Neuronal stem cell (in vitro differentiated cells): Measurements from ENCODE around the gene PTRH2.

Source experiments
- DNase-seq: peaks from one replicate; pipeline ENCODE4 v3.0.0-alpha.2; 2013; ENCODE audit warnings: low spot score
- H2AFZ ChIP-seq: one replicate; pipeline ENCODE4 v1.6.1; 2013; ENCODE audit warnings: mild to moderate bottlenecking, low read length, inconsistent platforms
- H2AK5ac ChIP-seq: 2 replicates; pipeline ENCODE4 v1.6.1; 2013; ENCODE audit warnings: low read depth, mild to moderate bottlenecking, inconsistent platforms, low read length, moderate library complexity, mixed read lengths
- H2BK120ac ChIP-seq: 2 replicates; pipeline ENCODE4 v1.6.1; 2013; ENCODE audit warnings: low read depth, mild to moderate bottlenecking, inconsistent platforms, low read length, moderate library complexity, mixed read lengths
- H2BK12ac ChIP-seq: one replicate; pipeline ENCODE4 v1.6.1; 2013; ENCODE audit warnings: low read length, inconsistent platforms
- H2BK15ac ChIP-seq: 2 replicates; pipeline ENCODE4 v1.6.1; 2013; ENCODE audit warnings: mild to moderate bottlenecking, low read length, inconsistent platforms, mixed read lengths
- H2BK5ac ChIP-seq: one replicate; pipeline ENCODE4 v1.6.1; 2013; ENCODE audit warnings: inconsistent platforms, mild to moderate bottlenecking, low read length, moderate library complexity
- H3K14ac ChIP-seq: one replicate; pipeline ENCODE4 v1.6.1; 2013; ENCODE audit warnings: low read length, inconsistent platforms
- H3K18ac ChIP-seq: 2 replicates; pipeline ENCODE4 v1.6.1; 2013; ENCODE audit warnings: low read length, inconsistent platforms
- H3K23ac ChIP-seq: 2 replicates; pipeline ENCODE4 v1.6.1; 2013; ENCODE audit warnings: low read depth, mild to moderate bottlenecking, mixed read lengths, low read length, inconsistent platforms; ENCODE audit not compliant: poor library complexity
- H3K27ac ChIP-seq: replicated peaks from 3 replicates; pipeline ENCODE4 v1.5.1; 2013; ENCODE audit warnings: low read length, inconsistent platforms
- H3K27me3 ChIP-seq, 3 experiments: 2 replicates each; pipeline ENCODE4 v1.6.1; 2013; ENCODE audit warnings: low read length in 3 of 3, mild to moderate bottlenecking in 2 of 3, inconsistent platforms in 1 of 3, low read depth in 1 of 3, mixed read lengths in 1 of 3, moderate library complexity in 1 of 3; ENCODE audit not compliant: control insufficient read depth in 3 of 3, insufficient read depth in 3 of 3
- H3K36me3 ChIP-seq, 2 donors: replicated peaks in 1 of 2; 2 replicates each; pipeline ENCODE4 v1.6.1; 2013; ENCODE audit warnings: low read length in 2 of 2; ENCODE audit not compliant: control insufficient read depth in 2 of 2, insufficient read depth in 2 of 2
- H3K4ac ChIP-seq: 2 replicates; pipeline ENCODE4 v1.6.1; 2013; ENCODE audit warnings: inconsistent platforms, mild to moderate bottlenecking, low read length, moderate library complexity
- H3K4me1 ChIP-seq, 2 donors: 1 replicate in 1 of 2; 2 replicates in 1 of 2; pipeline ENCODE4 v1.6.1; 2013; ENCODE audit warnings: low read length in 2 of 2, low read depth in 1 of 2; ENCODE audit not compliant: control insufficient read depth in 2 of 2, insufficient read depth in 1 of 2
- H3K4me2 ChIP-seq: one replicate; pipeline ENCODE4 v1.6.1; 2013; ENCODE audit warnings: mild to moderate bottlenecking, low read length, inconsistent platforms; ENCODE audit not compliant: insufficient read depth, poor library complexity, severe bottlenecking
- H3K4me3 ChIP-seq, 2 donors: 2 replicates each; pipeline ENCODE4 v1.5.1; 2013; ENCODE audit warnings: low read length in 2 of 2, mild to moderate bottlenecking in 2 of 2, inconsistent platforms in 1 of 2, moderate library complexity in 1 of 2
- H3K79me1 ChIP-seq: one replicate; pipeline ENCODE4 v1.6.1; 2013; ENCODE audit warnings: low read depth, mild to moderate bottlenecking, inconsistent platforms, low read length, moderate library complexity
- H3K9ac ChIP-seq: one replicate; pipeline ENCODE4 v1.6.1; 2013; ENCODE audit warnings: mild to moderate bottlenecking, low read depth, low read length, inconsistent platforms; ENCODE audit not compliant: poor library complexity
- H3K9me3 ChIP-seq, 2 donors: replicated peaks in 1 of 2; 2 replicates each; pipeline versions ENCODE3 to v1.6.1; 2013; ENCODE audit warnings: low read length in 2 of 2, mild to moderate bottlenecking in 2 of 2, inconsistent platforms in 1 of 2, low read depth in 1 of 2, mixed read lengths in 1 of 2, moderate library complexity in 1 of 2; ENCODE audit not compliant: control insufficient read depth in 2 of 2, insufficient read depth in 1 of 2
- H4K8ac ChIP-seq: one replicate; pipeline ENCODE4 v1.6.1; 2013; ENCODE audit warnings: low read depth, mild to moderate bottlenecking, inconsistent platforms, low read length, moderate library complexity
- H4K91ac ChIP-seq: one replicate; pipeline ENCODE4 v1.6.1; 2013; ENCODE audit warnings: low read length, low read depth, mild to moderate bottlenecking, inconsistent platforms; ENCODE audit not compliant: poor library complexity
- WGBS, 2 donors: extraction: QIAGEN DNeasy Blood & Tissue Kit; methylation state at CpG; one replicate each; pipeline ENCODE4 v1.1.7; 2013; ENCODE audit warnings: missing lambda C conversion rate in 2 of 2, mixed read lengths in 1 of 2; ENCODE audit not compliant: insufficient read length in 2 of 2, insufficient replicate concordance in 1 of 2; ENCODE audit errors: extremely low coverage in 2 of 2; 5-methylcytosine and 5-hydroxymethylcytosine counted together

The PTRH2 gene

DNA sequence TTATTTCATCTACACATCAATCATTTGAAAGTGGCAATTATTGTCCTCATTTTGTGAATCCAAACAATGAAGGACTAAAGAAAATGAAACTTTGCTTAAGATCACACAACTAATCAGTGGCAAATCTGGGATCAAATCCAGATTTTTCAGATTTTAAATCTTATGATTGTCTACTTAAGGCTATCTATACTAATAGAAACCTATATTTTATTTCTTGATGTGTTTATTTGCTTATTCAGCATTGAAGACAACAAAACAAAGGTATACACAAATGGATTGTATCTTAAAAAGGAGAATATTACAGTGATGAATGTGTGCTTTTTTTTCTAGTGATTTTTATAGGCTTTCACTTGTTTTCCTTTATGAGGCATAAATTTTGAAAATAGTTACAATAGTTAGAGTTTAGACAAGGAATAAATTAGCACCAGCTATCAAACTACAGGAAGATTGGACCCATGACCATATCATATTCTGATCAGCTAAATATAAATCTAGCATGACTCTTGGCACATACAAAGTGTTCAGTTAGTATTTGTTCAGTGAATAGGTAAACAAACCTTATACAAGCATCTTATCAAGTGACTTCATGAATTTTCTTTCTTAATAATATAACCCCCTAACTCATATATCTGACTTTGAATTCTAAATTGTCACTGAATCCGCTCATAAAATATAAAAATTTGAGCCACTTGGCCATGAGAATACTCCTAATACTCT lies 20.7 kb upstream of the PTRH2 start:
- H3K9ac ChIP-seq, result no peak overlapping the region
- no peak overlapping the region for H2BK12ac ChIP-seq
- H3K27ac ChIP-seq, result no peak overlapping the region
- DNase-seq, result no peak
- H2BK120ac ChIP-seq, result no peak overlapping the region
- no CpG with 5 or more reads among the region's 1 CpG for WGBS, 2 donors
- no peak overlapping the region for H2AK5ac ChIP-seq
- H3K4ac ChIP-seq, result no peak overlapping the region
- no peak overlapping the region for H3K18ac ChIP-seq
- no peaks in the 10 kb centered on the region for H3K4me1 ChIP-seq
- H4K8ac ChIP-seq, result no peak overlapping the region
- H3K36me3 ChIP-seq, result peaks cover 0 to 2% of the 10 kb centered on the region in 2 donors
- H3K4me3 ChIP-seq, result no peak overlapping the region
- H3K27me3 ChIP-seq, result no peaks in the 10 kb centered on the region
- H2BK15ac ChIP-seq, result no peak overlapping the region
- H3K9me3 ChIP-seq, result no peaks in the 10 kb centered on the region
- H2BK5ac ChIP-seq, result no peak overlapping the region
- no peak overlapping the region for H4K91ac ChIP-seq
- H2AFZ ChIP-seq, result no peak overlapping the region
- no peak overlapping the region for H3K4me2 ChIP-seq
- H3K79me1 ChIP-seq, result no peaks in the 10 kb centered on the region
- H3K23ac ChIP-seq, result no peak overlapping the region
- no peak overlapping the region for H3K14ac ChIP-seq

DNA sequence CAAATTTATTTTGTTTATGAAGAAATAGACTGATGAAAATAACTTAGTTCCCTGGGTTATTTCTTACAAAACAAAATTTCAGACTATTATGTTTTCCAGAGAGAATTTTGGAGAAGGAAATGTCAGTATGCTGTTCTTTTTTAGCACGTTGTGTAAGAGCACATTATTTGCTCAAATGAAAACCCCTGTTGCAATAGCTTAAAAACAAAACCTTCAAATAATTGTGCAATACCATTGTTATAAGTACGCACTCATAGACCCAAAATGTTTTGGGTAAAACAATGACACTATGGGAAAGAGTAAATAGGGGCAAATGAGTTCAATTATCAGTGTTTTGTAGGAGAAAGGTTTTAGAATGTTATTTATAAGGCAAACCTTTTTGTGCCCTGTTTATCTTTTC lies 18.5 kb upstream of the PTRH2 start:
- no CpG with 5 or more reads among the region's 2 CpGs for WGBS, 2 donors
- Histone ChIP-seq H3K14ac (no peak overlapping the region), H2BK120ac (no peak overlapping the region), H2AFZ (no peak overlapping the region), H2BK5ac (no peak overlapping the region), H3K79me1 (no peaks in the 10 kb centered on the region), H3K9me3 (no peaks in the 10 kb centered on the region), H3K4ac (no peak overlapping the region), H2AK5ac (no peak overlapping the region), H3K23ac (no peak overlapping the region), H3K36me3 (no peaks in the 10 kb centered on the region), H3K9ac (no peak overlapping the region), H2BK15ac (no peak overlapping the region), H4K8ac (no peak overlapping the region), H3K27me3 (no peaks in the 10 kb centered on the region), H3K4me3 (no peak overlapping the region), H3K4me2 (no peak overlapping the region), H2BK12ac (no peak overlapping the region), H3K27ac (no peak overlapping the region), H4K91ac (no peak overlapping the region), H3K4me1 (no peaks in the 10 kb centered on the region), H3K18ac (no peak overlapping the region)
- DNase-seq, result no peak

DNA sequence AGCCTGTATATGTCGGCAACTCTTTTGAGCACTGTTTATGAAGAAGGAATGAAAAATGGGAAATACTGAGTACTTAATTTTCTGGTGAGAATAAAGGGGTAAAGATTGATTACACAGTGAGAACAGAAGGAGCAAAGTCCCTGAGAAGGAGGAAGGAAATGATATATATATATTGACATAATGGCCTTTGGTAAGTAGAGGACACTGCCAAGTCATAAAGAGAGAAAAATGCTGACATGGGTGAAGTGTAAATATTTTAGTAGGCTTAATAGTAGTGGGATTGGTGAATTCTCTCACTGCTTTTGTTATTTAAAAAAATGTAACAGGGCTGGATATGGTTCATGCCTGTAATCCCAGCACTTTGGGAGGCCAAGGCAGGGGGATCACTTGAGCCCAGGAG lies 16.4 kb upstream of the PTRH2 start:
- no peak overlapping the region for H2AFZ ChIP-seq
- H2BK120ac ChIP-seq, result no peak overlapping the region
- H3K18ac ChIP-seq, result no peak overlapping the region
- H3K9ac ChIP-seq, result no peak overlapping the region
- no peak overlapping the region for H3K23ac ChIP-seq
- H4K8ac ChIP-seq, result no peak overlapping the region
- DNase-seq, result no peak
- no peak overlapping the region for H4K91ac ChIP-seq
- WGBS, 2 donors, result no CpG with 5 or more reads among the region's 1 CpG
- H2AK5ac ChIP-seq, result no peak overlapping the region
- no peaks in the 10 kb centered on the region for H3K9me3 ChIP-seq
- H3K4me3 ChIP-seq, result no peak overlapping the region
- no peaks in the 10 kb centered on the region for H3K36me3 ChIP-seq
- H3K27me3 ChIP-seq, result no peaks in the 10 kb centered on the region
- H2BK15ac ChIP-seq, result no peak overlapping the region
- H3K4me1 ChIP-seq, result no peaks in the 10 kb centered on the region
- no peak overlapping the region for H3K14ac ChIP-seq
- H3K79me1 ChIP-seq, result no peaks in the 10 kb centered on the region
- no peak overlapping the region for H2BK12ac ChIP-seq
- H3K4me2 ChIP-seq, result no peak overlapping the region
- H2BK5ac ChIP-seq, result no peak overlapping the region
- H3K4ac ChIP-seq, result no peak overlapping the region
- no peak overlapping the region for H3K27ac ChIP-seq

DNA sequence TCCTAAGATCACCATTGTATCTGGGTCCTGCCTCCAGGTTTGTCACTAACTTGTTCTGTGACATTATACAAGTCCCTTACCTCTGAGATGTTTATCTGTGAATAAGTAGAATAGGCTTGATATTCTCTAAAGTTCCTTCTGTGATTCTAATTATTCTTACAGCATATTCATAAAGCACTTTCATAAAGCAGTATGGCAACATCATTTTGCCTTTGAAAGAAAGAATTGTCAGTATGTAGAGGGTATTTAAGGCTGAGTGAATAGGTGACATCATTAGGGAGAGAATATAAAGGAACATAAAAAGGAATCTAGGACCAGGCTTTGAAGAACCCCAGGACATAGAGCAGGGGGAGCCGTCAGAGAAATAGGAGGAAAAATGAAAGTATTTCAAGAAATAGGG lies 15.8 kb upstream of the PTRH2 start:
- H2BK12ac ChIP-seq, result no peak overlapping the region
- no peak overlapping the region for H2BK120ac ChIP-seq
- H2BK5ac ChIP-seq, result no peak overlapping the region
- H2AK5ac ChIP-seq, result no peak overlapping the region
- no peak overlapping the region for H3K18ac ChIP-seq
- no peak for DNase-seq
- H3K4me2 ChIP-seq, result no peak overlapping the region
- WGBS, 2 donors, result no CpG with 5 or more reads among the region's 1 CpG
- no peaks in the 10 kb centered on the region for H3K27me3 ChIP-seq
- no peak overlapping the region for H3K4ac ChIP-seq
- H3K9ac ChIP-seq, result no peak overlapping the region
- no peak overlapping the region for H2AFZ ChIP-seq
- H3K23ac ChIP-seq, result no peak overlapping the region
- no peak overlapping the region for H2BK15ac ChIP-seq
- H3K4me1 ChIP-seq, result no peaks in the 10 kb centered on the region
- no peak overlapping the region for H3K14ac ChIP-seq
- no peaks in the 10 kb centered on the region for H3K9me3 ChIP-seq
- H3K79me1 ChIP-seq, result no peaks in the 10 kb centered on the region
- H3K36me3 ChIP-seq, result no peaks in the 10 kb centered on the region
- no peak overlapping the region for H3K4me3 ChIP-seq
- H4K8ac ChIP-seq, result no peak overlapping the region
- H4K91ac ChIP-seq, result no peak overlapping the region
- no peak overlapping the region for H3K27ac ChIP-seq
